ENCODE results near the gene OR6N1.
A peak's percentile ranks its signal among the peaks of the same experiment; 100 is the strongest.

Gene OR6N1, protein sequence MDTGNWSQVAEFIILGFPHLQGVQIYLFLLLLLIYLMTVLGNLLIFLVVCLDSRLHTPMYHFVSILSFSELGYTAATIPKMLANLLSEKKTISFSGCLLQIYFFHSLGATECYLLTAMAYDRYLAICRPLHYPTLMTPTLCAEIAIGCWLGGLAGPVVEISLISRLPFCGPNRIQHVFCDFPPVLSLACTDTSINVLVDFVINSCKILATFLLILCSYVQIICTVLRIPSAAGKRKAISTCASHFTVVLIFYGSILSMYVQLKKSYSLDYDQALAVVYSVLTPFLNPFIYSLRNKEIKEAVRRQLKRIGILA

DNA sequence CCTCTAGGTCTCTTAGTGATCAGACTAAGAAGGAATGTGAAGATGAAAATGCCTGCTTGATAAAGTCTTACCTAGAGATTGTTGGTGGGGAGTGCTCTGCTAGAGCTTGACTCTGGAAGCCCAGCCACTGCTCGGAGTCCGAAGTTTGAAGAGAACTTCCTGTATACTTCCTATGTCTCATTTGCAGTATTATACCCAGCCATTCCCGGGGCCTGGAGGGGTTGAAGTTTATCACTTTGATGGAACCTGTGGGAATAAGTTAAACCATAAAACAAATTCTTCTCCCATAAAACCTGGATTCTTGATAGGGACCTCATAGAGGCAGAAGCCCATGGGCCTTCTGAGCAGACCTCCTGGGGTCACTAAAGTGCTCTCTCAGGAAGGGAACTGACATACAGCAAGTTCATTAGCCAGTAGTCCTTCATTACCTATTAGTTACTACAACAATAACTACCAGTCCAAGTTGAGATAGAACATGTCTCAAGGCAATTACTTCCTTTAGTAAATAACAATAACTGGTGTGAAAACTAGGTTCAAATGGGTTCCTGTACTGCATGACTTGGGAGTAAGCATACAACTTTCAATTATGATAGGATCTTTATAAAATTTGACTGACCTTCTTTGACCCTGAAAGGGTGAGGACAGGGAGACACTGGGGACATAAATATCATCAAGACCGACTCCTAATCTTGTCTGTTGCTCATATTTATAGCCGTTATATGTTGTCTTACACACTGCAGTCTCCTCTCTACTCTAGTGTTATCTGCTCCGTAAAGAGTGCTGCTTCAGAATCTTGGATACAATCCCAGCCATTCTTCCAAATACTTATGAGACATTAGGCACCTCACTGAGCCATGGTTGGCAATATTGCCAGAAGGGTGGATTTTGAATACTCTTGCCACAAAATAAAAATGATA, at the start of gene OR6N1:
Gene OR6N1 (minus strand): TSS at position 246 of the 917 bp plus-strand sequence. CDS start 5,513 bp downstream, outside the sequence.
- DNase-seq: no peak

DNA sequence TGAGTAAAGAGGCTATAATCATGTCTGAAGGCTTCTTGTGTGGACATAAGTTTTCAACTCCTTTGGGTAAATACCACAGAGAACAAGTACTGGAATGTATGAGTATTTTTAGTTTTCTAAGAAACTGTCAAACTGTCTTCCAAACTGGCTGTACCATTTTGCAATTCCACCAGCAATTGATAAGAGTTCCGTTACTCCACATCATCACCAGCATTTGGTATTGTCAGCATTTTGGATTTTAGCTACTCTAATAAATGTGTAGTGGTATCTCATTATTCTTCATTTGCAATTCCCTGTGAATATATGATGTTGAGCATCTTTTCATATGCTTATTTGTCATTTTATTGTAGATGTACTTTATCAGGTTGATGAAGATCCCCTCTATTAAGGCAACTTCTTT, 49.7 kb upstream of the OR6N1 start:
- no peak for DNase-seq

DNA sequence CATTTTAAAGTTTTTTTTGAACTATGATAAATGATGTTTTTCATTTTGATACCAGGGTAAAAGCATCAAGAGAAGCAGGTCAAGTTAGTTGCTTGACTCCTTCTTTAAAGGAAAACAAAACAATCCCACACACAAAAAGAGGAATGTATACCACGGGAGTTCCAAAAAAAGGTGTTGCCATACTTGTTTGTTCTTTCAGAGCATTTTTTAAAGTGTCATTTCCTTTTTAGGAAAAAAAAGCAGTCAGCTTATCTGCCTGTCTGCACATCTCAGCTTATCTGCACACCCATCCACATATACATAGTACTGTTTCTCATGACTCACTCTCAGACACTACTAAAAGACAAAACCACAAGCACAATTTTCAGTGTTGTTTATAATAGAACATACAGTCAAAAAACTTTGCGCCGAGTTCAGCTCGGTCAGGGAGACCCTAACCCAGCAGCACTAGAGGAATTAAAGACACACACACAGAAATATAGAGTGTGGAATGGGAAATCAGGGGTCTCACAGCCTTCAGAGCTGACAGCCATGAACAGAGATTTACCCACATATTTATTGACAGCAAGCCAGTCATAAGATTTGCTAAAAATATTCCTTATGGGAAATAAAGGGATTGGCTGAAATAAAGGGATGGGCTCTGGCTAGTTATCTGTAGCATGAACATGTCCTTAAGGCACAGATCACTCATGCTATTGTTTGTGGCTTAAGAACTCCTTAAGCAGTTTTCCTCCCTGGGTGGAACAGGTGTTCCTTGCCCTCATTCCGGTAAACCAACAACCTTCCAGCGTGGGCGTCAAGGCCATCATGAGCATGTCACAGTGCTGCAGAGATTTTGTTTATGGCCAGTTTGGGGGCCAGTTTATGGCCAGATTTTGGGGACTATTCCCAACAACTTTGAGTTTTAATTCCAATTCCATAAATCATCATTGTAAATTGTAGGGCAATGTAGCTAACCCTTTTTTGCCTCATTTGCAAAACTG, 47.8 kb upstream of the OR6N1 start:
- peak; percentile 12 to 21 for DNase-seq

DNA sequence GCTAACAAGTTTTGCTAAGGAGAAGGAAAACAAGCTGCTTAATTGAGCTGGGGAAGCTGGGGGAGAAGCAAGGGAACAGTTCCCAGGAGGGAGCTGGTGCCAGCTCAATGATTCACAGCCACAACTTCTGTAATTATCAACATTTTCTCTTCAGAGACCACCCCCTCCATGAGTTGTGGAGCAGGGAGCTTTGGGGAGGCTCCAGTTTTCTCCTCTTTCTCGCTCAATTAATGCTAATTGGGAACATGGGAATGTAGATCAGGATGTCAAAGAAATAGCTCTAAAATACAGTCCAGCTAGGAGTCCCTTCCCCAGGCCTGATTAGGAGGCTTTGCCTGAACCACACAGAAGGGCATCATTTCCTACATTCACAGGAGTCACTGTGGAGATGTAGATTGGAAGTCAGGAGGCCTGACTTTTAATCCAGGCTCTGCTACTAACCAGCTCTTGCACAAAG, 47.0 kb upstream of the OR6N1 start:
- no peak for DNase-seq

DNA sequence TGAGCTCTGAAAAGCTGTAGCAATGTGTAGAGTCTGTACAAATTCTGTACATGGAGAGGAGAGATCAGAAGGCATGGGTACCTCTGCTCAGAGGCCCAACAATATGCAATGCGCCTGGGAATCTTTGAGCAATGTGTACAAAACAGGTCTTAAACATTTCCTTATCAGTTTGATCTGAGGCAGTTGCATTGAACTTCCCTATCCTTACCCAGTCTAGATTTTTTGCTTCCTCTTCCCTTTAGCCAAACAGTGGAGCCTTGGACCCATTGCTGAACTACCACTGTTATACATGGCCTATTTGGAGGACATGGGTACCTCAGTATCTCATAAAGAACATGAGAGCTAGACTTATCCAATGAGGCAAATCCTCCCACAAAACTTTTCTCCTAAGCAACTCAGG, 46.6 kb upstream of the OR6N1 start:
- no peak for DNase-seq

DNA sequence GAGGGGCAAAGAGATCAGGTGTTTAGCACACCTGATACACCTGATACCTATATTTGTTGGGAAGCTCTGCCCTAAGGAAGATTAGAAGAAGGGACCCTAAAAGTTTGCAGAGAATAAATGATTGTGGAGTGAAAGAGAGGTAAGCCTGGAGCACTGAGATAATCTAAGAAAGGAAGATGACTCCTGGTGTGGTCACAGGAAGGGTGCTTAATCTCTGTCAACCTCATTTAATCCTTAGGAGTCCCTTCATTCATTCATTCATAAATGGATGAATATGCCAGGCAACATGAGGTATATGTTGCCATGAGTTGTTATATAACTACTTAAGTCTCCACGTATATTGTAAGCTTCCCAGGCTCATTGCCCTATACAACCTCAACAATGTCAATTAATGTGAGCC, 43.0 kb upstream of the OR6N1 start:
- DNase-seq: no peak

DNA sequence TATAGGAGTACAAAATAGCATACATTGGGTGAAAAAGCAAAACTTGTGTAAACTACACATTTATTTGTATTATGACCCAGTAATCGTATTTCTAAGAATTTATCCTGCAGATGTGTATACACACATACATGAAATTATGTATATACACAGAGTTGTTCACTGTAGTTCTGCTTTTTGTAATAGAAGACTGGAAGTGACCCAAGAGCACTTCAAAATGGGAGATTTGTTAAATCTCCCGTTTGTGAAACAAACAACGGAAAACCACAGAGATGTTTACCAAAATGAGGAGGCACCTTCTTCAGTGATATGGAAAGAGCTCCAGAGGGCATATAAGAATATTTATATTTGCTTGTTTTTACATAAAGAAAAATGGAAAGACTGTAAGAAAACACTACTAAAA, 41.2 kb upstream of the OR6N1 start:
- DNase-seq: no peak

DNA sequence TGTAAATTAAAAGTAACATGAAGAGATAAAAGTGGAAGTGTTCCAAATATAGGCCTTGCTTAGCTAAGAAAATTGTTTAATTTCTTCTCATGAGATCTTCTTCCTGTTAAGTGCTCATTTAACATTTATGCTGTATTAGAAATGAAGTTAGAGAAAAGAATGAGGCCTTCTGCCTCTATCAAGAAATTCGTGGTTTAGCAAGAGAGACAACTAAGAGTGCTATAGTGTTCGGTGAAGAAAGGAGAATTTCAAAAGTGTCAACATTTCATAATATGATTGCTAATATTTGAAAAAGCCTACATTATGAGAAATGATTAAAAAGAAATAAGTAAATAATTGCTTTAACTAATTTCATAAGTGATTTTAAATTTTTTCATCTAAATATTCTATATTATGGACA, 40.3 kb upstream of the OR6N1 start:
- DNase-seq: no peak

DNA sequence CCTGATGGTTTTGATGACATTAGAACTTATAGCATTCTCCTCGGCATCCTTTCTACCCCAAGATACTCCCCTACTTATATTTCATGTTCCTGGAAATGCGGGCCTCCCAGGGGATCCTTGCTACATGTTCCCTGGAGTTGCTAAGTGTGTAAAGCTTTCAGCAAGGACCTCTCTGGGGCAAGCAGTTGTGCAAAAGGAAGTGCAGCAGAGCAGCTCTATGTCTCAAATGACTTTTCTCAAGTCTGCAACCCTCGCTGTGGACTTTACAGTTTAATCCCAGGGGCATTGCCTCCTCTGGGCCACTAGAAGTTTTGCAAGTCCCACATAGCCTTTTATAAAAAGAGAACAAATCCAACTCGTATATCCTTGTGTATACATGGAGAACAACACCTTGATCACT, 38.3 kb upstream of the OR6N1 start:
- no peak for DNase-seq

DNA sequence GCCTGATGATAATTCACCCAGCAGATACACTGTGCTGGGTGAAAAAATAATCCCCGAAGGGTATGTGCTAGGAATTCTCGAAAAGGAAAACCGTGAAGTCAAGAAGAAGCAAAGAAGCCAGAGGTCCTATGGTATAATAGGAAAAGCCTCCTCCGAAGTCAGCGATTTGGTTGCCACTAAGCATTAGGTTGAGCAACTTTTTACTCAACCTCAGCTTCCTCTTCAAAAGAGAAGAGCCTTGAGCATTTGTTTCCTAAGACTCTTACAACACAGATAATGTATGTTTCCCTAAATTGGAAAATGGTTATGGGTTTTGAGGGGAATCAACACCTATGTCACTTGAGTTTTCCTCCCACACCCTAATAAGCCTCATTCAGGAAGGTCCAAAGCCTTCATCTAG, 37.9 kb upstream of the OR6N1 start:
- DNase-seq: no peak

DNA sequence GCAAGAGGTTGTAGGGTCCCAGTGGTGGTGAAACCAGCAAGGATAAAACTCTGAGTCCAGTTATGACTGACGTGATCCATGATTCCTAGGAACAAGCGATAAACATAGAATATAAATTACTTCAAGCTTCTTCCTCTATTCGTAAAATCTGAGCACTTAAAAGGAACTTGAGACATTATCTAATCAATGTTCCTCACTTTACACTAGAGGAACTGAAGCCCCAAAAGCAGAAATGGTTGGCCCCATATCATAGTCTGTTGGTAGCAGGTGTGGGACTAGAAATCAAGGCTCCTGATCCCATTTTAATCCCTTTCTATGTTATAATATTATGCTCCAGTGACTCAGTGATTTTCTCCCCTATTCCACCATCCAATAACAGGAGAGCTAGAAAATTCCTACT, 37.3 kb upstream of the OR6N1 start:
- DNase-seq: no peak

DNA sequence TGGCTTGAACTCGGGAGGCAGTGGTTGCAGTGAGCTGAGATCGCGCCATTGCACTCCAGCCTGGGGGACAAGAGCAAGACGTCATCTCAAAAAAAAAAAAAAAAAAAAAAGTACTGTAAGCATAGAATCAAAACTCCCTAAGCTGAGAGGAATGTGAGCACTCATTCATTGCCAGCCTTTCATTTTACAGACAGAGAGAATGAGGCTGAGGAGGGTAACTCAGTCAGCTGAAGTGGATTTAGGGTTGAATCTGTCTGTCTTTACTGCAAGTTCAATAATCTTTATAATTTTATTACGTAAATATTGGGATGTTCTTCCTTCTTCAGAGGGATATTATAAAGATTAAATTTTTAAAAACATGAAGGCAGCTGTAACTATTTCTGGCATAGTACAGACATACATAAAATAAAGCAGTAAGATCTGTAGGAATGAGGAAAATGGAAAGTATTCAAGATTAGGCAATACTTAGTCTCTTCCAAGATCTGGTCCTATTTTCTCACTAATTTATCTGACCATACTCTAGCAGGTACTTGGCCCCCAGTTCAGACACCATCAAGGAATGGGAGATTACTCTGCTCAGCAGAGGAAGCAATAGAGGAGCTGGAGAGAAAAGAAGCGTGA, 35.0 kb upstream of the OR6N1 start:
- DNase-seq: no peak

DNA sequence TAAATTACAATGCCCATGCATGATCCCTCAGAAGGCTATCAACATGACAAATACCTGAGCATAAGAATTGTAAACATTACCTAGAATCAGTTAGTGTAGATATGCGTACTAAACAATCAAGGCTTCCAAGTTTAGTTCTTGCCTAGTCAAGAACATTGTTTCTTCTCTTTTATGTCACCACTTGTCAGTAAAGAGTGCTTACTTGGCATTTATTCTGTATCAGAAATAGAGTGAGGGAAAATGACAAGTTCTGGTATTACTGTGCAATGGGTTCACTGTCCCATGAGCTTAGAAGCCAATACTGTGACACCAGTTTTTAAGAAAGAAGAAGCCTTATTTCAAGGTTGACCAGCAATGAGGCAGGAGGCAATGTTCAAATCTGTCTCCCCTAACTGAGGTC, 31.7 kb upstream of the OR6N1 start:
- no peak for DNase-seq

DNA sequence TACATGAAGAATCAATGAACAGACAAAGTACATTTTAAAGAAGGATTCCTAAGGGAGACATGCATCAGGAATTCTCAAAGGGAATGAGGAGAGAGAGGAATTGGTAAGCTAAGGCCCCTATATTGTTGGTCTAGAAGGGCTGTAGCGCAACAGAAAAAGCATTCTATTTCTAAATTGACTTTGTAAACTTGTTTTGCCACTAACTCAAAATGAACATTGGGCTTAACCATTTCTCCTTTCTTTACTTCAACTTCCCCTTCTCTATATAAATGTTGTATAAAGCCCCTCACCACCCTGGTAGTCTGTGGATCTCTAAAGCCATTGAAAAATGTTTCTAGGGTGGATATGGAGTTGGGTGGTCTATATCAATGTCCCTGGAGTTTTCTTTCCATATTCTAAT, 29.4 kb upstream of the OR6N1 start:
- DNase-seq: no peak

DNA sequence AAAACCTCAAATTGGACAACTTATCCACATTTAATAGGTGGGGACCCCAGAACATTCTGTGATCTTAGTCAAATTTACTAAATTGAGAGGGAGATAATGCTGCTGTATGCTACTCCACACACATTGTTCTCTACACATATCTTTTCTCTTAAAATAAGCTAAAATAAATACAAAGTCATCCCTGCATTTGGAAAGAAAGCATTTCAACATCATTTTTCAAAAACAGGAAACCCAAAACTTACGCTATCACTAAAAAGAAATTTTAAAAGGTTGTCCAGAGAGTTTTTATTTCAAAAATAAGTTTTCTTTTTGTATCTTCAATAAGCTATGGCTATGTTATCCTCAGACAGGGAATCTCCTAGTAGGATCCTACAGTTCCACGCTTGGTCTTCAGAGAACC, 28.5 kb upstream of the OR6N1 start:
- no peak for DNase-seq

DNA sequence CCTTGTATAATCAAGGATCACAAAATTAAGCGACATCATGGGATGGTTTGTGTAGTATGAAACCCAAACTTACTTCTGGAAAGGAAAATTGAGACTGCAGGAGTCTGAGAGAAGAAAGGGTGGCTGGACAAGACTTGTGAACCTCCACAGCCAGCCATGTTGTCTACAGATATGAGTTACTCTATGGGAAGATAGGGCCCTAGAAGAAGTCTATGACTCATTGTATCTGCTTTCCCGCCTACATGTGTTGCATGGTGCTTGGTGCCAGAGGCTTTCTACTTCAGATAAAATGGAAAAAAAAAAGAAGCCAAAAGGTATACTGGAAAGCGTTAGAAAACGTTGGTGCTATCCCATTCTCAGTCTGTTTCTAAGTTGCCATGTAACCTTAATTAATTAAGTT, 27.7 kb upstream of the OR6N1 start:
- DNase-seq: peak in 1 of 2 experiments; percentile 5

DNA sequence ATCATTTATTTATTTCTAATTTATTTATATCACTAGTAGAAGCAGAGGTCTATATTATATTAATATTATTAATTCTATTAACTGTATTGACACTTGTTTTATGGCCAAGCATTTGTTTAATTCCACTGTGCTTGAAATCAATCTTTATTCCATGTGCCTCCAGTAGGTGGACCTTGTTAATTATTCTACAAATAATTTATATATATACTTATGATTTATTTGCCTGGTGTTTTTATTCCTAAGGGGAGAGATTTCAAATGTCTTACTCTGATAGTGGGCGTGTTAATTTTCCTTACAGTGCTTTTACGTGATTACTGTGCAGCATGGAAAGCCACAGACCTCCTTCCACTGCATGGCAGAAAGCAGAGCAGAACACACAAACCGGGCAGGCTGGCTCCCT, 26.5 kb upstream of the OR6N1 start:
- DNase-seq: no peak

DNA sequence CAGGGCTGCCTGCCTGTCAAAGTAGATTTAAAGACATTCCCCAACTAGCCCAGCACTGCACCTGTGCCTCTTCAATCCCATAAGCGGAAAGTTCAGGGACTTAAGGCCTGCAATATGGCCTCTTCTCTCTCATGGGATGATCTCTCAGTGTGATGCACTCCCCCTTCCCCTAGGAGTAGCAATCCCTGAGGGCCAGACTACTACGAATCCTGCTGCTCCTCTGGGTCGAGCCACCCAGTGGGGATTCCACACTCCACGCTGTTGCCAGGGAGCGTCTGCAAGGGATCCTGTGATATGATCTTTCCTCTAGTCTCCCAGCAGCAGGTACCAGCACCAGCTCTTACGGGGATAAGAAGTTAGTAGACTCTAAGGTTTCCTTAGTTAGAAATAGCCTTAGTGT, 22.3 kb upstream of the OR6N1 start:
- no peak for DNase-seq

DNA sequence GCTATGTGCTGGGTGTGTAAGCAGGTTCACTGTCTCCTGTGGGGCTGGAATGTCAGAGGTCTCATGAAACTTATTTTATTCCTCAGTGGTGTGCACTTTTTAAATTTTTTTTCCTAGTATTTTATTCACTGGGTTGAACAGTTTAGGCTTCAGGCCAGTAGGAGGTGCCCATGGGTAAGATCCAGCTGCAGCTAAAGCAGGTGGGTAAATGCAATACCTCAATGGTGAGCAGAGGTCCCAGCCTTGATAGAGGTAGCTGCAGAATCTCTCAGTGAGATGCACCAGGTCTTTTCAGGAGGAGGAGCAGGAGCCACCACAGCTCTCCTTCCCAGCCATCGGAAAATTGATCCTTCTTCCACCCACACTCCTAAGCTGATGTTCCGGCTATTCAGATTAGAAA, 21.6 kb upstream of the OR6N1 start:
- DNase-seq: peak; percentile 41 to 51

DNA sequence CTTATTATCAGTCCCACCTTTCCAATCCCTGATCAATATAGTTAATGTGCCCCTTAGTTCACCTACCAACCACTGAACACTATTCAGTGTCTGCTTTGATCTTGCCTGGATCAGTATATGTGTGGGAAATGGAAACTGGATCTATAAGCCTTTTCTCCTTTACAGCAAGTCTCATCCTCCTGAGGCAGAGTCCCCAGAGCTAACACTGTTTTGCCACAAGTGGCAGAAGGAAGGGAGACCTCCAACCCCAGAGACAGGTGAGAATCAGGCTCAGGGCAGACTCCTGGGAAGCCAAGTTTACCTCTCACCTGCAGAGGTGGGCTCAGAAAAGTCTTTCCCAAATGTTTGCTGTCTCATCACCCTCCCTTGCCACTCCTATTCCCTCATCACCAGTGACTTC, 9.1 kb upstream of the OR6N1 start, which contains the start of gene OR6N2:
Gene OR6N2 (minus strand): TSS at position 101 of the 400 bp plus-strand sequence. CDS start 3,569 bp downstream, outside the sequence.
- DNase-seq: no peak

DNA sequence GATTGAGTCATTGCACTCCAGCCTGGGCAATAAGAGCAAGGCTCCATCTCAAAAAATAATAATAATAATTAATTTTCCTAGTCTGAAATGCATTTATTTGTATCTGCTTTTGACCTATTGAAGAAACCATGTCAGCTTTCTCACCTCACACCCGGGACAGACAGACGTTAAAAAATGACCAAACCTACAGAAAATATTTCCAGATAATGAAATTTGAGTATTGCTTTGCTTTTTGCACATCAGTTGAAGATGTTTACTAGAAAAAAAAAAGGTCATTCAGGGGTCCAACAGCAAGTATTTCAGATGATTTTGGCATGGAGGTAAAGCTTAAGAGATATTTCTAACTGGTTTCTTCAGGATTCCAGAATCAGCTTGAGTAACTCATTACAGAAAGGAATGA, 17.6 kb downstream of the OR6N1 start, which contains the start of gene OR6K6:
Gene OR6K6 (plus strand): TSS at position 301 of the 400 bp plus-strand sequence. CDS start 168 bp downstream, outside the sequence.
- DNase-seq: no peak

DNA sequence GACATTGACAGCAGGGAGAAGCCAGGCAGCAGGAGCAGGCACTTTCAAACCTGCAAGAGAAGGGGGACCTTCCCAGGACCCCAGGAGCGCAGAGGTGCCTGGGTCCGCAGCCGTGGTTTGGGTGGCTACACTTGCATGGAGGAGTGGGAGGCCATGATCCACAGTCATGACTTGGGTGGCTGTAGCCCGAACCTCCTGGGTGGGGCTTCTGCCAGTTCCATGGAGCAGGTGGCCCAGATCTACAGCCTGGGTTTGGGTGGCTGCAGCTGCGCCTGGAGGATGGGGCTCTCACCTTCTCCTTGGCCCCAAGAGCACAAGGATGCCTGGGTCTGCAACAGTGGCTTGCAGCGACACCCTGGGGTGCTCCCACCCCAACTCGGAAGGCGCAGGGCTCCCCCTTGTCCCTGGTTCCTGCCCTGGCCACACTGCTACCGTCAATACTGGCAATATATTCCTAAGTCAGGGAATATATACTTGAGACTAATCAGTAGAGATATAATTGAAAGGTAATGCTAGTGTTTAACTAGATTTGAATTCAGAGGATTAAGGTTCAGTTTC, 19.8 kb downstream of the OR6N1 start:
- DNase-seq: no peak

Measured in activated CD4-positive, alpha-beta T cell treated with anti-CD3 and anti-CD28 coated beads, Interleukin-2, amount 50 U/mL, for 48 hours (primary cell).